ENCODE data around the gene TEAD2. TPM values are rescaled to one million over a fixed set of nuclear protein-coding genes. Genes with fewer than 3 reads are reported as not detected.

The TEAD2 gene
- total and polyA plus RNA-seq, 2 of the 13 experiments (the other 11 are each of a cell fraction or from before 2014, with no cell fraction given), result 10.8 to 12.5 TPM

DNA sequence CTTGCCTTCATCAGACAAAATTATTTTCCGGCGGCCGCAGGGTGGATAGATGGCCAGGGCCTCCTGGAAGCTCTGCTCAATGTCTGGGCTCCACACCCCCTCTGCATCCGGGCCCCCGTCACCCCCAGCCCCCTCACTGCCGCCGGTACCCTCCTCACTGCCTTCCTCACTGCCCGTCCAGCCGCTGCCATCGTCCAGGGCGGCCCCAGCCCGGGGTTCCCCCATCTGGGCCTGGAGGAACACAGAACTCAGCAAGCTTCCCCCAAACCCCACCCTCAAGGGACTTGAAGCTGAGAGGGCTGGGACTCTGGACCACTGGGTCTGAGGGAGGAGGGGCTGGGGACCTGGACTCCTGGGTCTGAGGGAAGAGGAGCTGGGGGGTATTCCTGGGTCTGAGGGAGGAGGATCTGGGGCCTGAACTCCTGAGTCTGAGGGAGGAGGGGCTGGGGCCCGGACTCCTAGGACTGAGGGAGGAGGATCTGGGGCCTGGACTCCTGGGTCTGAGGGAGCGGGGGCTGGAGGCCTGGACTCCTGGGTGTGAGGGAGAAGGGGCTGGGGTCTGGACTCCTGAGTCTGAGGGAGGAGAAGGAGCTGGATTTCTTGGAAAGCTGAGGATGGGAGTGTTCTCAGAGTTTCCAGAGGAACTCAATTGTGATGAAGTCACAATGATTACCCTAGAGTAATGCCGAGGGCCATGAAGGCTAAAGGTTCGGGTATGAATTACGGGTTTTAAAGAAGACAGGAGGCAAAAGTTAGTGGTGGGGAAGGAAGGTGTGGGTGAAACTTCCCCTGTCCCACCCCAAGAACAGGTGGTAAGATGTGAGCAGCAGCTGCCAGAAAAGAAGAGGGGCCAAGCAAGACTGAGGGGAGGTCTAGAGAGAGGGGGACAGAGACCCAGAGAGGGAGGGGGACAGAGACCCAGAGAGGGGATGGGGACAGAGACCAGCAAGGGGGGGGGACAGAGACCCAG is 2.1 kb downstream of the TEAD2 start:
- 91% methylated on average over 17 of the region's 17 CpGs for WGBS (ENCODE audit: low lambda C conversion rate)
- no peaks in the 10 kb centered on the region for H4K20me1 ChIP-seq (ENCODE audit: insufficient read depth, low read length)
- no peak overlapping the region for H2AFZ ChIP-seq (ENCODE audit: low read length)
- ChIA-PET POLR2A (interaction anchor here (2.0 kb wide), 1 partner anchor 11 kb away, joined by 6 read pairs; no protein-coding TSS in a partner anchor), CTCF (ENCODE audit: low intra/inter-chr PET ratio, low total read pairs) (no interaction called here)
- H3K4me1 ChIP-seq (ENCODE audit: insufficient read depth, low read length), result peaks cover 37% of the 10 kb centered on the region
- TF ChIP-seq FOXA3 (CRISPR knock-in tag; IDR thresholded peaks at IDR 0.05), result no peak
- TF ChIP-seq ZSCAN22 (CRISPR knock-in tag; IDR thresholded peaks at IDR 0.05), result peak; percentile 91
- TF ChIP-seq ZZZ3 (CRISPR knock-in tag; IDR thresholded peaks at IDR 0.05; ENCODE audit: borderline replicate concordance), result no peak
- H3K27me3 ChIP-seq (ENCODE audit: control insufficient read depth in 1 of 2, insufficient read depth in 2 of 2, low read length in 2 of 2), result no peaks in the 10 kb centered on the region
- peaks cover 1 to 4% of the 10 kb centered on the region in 2 experiments; a peak in 1 of 5 replicates for H3K36me3 ChIP-seq (replicated peaks in 1 of 2; ENCODE audit: control insufficient read depth in 1 of 2, insufficient read depth in 2 of 2, low read length in 2 of 2)
- ATAC-seq (no peak), DNase-seq (ENCODE audit: low spot score) (no peak), FAIRE-seq (no peak)
- no peak overlapping the region for H3K9ac ChIP-seq (ENCODE audit: insufficient read depth, low read depth, low read length)
- H3K4me2 ChIP-seq (ENCODE audit: low read depth, low read length), result no peak overlapping the region
- in situ Hi-C loops (cut with HindIII; ENCODE audit: extremely low pct_ligation_motif_present, low pct_unique_long_range_greater_than_20kb), result no loop called here
- no peaks in the 10 kb centered on the region for H3K9me3 ChIP-seq (ENCODE audit: low read length)
- H3K4me3 ChIP-seq (replicated peaks in 1 of 3; ENCODE audit: insufficient read depth in 1 of 3, low read depth in 2 of 3, low read length in 3 of 3), result no peak overlapping the region
- H3K27ac ChIP-seq (ENCODE audit: extremely low read length, insufficient read depth, low read length), result no peak overlapping the region
- H3K79me2 ChIP-seq (ENCODE audit: insufficient read depth, low read length), result no peaks in the 10 kb centered on the region
- intact Hi-C loops (cut with micrococcal nuclease; ENCODE audit: unreplicated experiment), result no loop called here
- BruUV-seq (replicated peaks), result no TSS peak

DNA sequence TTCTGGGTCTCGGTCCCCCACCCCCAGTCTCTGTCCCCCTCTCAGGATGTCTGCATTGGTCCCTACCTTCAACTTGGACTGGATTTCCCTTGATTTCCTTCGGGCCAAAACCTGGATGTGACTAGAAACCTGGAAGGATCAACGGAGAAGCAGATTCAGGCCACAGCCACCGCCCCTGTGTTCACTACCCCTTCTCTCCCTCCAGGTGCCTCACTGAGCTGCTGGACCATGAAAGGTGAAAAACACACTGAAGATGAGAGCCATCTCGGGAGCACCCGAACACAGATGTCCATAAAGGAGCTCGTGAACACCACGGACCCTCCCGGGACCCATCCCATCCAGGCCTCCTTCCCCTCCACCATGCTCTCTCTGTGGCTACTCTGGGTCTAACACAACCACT is 5.0 kb downstream of the TEAD2 start:
- no peaks in the 10 kb centered on the region for H3K27me3 ChIP-seq (ENCODE audit: control insufficient read depth in 1 of 2, insufficient read depth in 2 of 2, low read length in 2 of 2)
- no peak overlapping the region for H3K9ac ChIP-seq (ENCODE audit: insufficient read depth, low read depth, low read length)
- no TSS peak for BruUV-seq (replicated peaks)
- CTCF ChIA-PET (ENCODE audit: low intra/inter-chr PET ratio, low total read pairs), result no interaction called here
- H3K36me3 ChIP-seq (replicated peaks in 1 of 2; ENCODE audit: control insufficient read depth in 1 of 2, insufficient read depth in 2 of 2, low read length in 2 of 2), result peaks cover 1 to 4% of the 10 kb centered on the region in 2 experiments; a peak in 1 of 5 replicates
- H3K27ac ChIP-seq (ENCODE audit: extremely low read length, insufficient read depth, low read length), result no peak overlapping the region
- no peak for ATAC-seq
- POLR2A ChIA-PET, result no interaction called here
- in situ Hi-C loops (cut with HindIII; ENCODE audit: extremely low pct_ligation_motif_present, low pct_unique_long_range_greater_than_20kb), result no loop called here
- H3K9me3 ChIP-seq (ENCODE audit: low read length), result no peaks in the 10 kb centered on the region
- no peak overlapping the region for H2AFZ ChIP-seq (ENCODE audit: low read length)
- no peak overlapping the region for H3K4me3 ChIP-seq (replicated peaks in 1 of 3; ENCODE audit: insufficient read depth in 1 of 3, low read depth in 2 of 3, low read length in 3 of 3)
- FAIRE-seq, result no peak
- WGBS (ENCODE audit: low lambda C conversion rate), result 86% methylated on average over 9 of the region's 9 CpGs
- intact Hi-C loops (cut with micrococcal nuclease; ENCODE audit: unreplicated experiment), result no loop called here
- no peak overlapping the region for H3K4me2 ChIP-seq (ENCODE audit: low read depth, low read length)
- no peaks in the 10 kb centered on the region for H3K79me2 ChIP-seq (ENCODE audit: insufficient read depth, low read length)
- DNase-seq (ENCODE audit: low spot score), result no peak
- peaks cover 22% of the 10 kb centered on the region for H3K4me1 ChIP-seq (ENCODE audit: insufficient read depth, low read length)
- H4K20me1 ChIP-seq (ENCODE audit: insufficient read depth, low read length), result no peaks in the 10 kb centered on the region
- TF ChIP-seq NFIB (CRISPR knock-in tag; IDR thresholded peaks at IDR 0.05; ENCODE audit: borderline replicate concordance), result no peak
- TF ChIP-seq HHEX (CRISPR knock-in tag; IDR thresholded peaks at IDR 0.05), result no peak
- TF ChIP-seq IRX3 (CRISPR knock-in tag; IDR thresholded peaks at IDR 0.05; ENCODE audit: borderline replicate concordance, low read depth), result no peak
- TF ChIP-seq ELF4 (CRISPR knock-in tag; IDR thresholded peaks at IDR 0.05; ENCODE audit: borderline replicate concordance), result no peak

Measured in HepG2 (cell line).